ENCODE results near the gene HCN3. TPM values are rescaled to one million over a fixed set of nuclear protein-coding genes. Genes with fewer than 3 reads are reported as not detected.
"Not testable (repeated sequence)": the region's sequence is repeated elsewhere in the genome, so short reads cannot be mapped to it uniquely, and the experiment has no call there.

HCN3 gene
- total RNA-seq, 1 donor from 2014 or later, result 0.60 TPM

DNA sequence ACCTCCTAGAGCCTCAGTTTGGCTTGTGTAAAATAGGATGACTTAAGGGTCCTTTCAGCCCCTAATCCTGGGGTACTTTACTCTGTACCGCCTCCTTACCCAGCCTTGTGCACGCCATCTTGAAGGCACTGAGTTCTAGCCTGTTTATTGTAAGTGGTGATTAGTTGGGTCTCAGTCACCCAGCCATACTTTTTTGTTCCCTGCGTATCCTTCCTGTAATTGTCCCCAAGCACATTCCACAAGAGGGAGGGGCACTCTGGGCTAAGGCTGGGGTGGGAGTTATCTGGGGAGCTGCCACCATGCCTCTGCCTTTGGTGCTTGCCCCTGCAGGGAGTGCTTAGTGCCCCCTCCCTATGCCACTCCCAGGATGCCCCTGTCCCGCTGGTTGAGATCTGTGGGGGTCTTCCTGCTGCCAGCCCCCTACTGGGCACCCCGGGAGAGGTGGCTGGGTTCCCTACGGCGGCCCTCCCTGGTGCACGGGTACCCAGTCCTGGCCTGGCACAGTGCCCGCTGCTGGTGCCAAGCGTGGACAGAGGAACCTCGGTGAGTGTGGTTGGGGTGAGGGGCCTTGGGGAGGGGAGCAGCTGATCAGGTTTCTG is 32.3 kb downstream of the HCN3 start:
- peak; percentile 65 to 77 for DNase-seq (ENCODE audit: low read depth in 2 of 2)

GRCh38 chr1:155313261-155313660 is 36.0 kb downstream of the HCN3 start:
- DNase-seq (ENCODE audit: low read depth in 2 of 2), result no peak

DNA sequence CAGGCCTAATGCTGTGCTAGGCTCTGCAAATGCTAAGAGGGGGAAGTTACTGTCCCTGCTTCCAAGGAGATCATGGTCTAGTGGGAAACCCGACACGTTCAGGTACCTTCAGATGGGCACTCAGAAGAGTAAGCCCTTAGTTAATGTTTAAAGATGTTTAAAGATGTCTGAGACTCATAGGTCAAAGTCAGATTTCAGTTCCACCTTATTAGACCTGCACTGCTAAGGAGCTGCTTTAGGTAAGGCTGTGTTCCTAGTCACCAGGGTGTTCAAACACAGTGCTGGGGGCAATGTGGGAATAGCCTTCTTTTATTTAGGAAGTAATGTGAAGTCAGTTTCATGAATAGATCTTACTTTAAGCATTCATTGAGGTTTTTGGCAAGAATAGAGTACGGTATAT is 39.7 kb downstream of the HCN3 start:
- DNase-seq (ENCODE audit: low read depth in 2 of 2), result no peak

DNA sequence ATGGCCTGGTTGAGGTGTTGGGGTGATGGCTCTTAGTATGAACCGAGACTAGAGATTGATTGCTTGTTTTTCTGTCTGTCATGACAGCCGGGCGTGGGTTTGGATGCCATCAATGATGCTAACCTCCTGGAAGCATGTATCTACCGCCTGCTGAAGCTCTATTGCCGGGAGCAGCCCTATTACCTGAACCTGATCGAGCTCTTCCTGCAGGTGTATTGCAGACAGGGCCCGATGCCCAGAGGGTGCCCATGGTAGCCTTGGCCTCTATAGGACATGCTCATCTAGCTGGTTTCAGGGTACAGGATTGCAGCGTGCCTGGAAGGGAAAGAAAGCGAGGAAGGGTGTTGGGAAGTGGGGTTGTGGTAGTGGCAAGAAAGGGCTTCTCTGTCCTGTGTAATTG is 40.8 kb downstream of the HCN3 start:
- no peak for DNase-seq (ENCODE audit: low read depth in 2 of 2)

- DNase-seq (ENCODE audit: low read depth in 2 of 2), result no peak
Measured at GRCh38 chr1:155319536-155319935, 42.3 kb downstream of the HCN3 start.

DNA sequence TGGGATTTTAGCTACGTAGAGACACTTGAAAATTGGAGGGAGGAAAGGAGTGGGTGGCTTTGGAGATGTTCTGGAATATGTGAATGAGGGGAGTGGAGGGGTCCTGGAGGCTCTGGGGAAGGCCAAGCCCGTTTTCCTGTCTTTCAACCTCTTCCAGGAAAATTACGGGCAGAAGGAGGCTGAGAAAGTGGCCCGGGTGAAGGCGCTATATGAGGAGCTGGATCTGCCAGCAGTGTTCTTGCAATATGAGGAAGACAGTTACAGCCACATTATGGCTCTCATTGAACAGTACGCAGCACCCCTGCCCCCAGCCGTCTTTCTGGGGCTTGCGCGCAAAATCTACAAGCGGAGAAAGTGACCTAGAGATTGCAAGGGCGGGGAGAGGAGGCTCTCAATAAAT is 43.0 kb downstream of the HCN3 start:
- no peak for DNase-seq (ENCODE audit: low read depth in 2 of 2)

DNA sequence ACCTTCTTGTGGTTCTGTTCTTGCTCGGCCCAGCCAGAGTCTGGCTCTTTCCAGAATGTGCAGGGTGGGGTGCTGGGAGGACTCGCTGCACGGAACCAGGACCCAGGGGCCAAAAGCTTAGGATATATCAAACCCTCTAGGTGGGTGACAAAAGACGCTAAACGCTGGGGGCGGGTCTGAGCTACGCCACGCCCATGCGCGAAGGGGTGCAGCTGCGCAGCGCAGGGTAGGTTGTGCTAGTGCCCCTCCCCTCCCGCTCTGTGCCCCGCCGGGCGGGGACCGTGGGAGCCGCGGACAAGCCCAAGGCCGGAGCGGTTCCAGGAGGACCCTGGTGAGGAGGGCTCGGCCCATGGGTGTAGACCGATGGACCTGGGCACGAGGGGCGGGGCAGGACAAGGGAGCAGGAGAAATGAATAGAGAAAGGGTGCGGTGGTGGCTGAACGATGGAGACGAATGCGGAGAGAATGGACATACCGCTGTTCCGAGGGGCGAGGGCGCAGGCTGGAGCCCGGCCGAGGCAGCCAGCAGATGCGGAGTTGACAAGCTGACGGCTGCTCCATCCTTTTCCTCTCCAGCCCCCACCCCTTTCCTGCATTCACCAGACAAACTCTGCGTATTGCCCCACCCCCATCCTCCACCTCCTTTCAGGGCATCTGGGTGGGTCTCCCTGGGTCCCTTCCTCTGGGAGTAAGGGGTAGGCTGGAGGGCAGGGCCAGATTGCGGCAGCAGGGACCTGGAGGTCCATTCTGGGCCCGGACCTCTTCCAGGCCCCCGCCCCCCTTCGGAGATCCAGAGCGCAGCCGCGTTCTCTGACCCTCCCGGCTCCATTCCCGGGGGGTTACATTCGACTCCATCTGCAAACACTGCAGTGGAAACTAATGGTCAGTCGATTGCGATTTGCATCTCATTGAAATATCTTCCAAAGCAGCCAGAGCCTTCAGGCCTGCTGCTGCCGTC is 43.7 kb downstream of the HCN3 start, which contains the start of gene RUSC1:
TSS of gene RUSC1 (plus strand) at position 234 of the 957 bp plus-strand sequence. CDS start 880 bp downstream, outside the sequence.
- peak; percentile 74 to 79 for DNase-seq (ENCODE audit: low read depth in 2 of 2)

- DNase-seq (ENCODE audit: low read depth in 2 of 2), result peak in 1 of 2 donors; percentile 15
Measured at GRCh38 chr1:155321639-155322503, 44.6 kb downstream of the HCN3 start.

- peak; percentile 53 to 63 for DNase-seq (ENCODE audit: low read depth in 2 of 2)
Measured at GRCh38 chr1:155322571-155322952, 45.3 kb downstream of the HCN3 start.

DNA sequence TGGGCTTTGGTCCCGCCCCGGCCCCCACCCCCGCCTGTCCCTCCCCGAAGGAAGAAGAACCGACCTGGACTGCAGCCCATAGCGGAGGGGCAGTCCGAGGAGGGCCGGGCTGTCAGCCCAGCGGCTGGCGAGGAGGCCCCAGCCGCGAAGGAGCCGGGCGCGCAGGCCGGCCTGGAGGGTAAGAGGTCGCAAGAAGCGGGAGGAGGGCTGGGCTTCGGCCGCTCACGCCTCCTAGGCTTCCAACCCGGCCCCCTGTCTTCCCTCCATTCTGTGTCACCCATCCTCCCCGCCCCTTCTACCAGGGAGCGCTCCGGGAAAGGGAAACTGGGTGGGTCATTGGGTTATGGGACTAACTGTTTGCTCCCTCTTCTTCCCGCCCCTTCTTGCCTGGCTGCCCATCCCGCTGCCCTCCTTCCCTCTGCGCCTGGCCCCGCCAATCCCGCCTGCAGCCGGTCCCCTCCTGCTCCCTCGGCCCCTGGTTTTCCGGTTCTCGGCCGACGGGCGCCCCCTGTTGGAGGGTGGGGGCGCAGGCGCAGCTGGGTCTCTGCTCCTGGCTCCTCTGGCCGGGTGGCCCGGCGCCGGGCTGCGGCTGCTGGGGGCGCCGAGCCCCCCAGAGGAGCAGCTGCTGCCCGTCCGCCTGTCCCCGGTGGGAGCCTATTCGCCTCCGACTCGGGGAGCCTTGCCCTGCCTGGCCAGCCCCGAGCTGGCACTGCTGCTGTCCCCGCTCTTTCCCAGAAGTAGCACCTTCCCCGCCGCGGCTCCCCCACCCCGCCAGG is 45.9 kb downstream of the HCN3 start:
- peak; percentile 88 to 90 for DNase-seq (ENCODE audit: low read depth in 2 of 2)

DNA sequence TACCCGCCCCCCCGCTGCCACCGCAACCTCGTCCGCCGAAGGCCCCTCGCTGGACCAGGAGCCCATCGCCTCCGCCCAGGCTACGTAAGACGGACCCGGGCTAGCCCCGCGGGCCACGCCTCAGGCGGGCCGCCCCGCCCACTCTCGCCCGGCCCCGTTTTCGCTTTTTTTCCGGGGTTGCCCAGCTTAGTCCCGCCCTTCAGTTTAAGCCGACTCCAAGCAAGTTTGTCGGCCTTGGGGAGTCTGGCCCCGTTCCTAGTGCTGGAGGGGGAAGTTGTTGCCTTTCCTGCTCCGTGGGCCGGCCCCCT is 46.4 kb downstream of the HCN3 start:
- peak; percentile 80 to 92 for DNase-seq (ENCODE audit: low read depth in 2 of 2)

- DNase-seq (ENCODE audit: low read depth in 2 of 2), result peak; percentile 86 to 95
Measured at GRCh38 chr1:155324037-155324716, 46.9 kb downstream of the HCN3 start.

- peak; percentile 47 to 59 for DNase-seq (ENCODE audit: low read depth in 2 of 2)
Measured at GRCh38 chr1:155324717-155325602, 47.7 kb downstream of the HCN3 start.

DNA sequence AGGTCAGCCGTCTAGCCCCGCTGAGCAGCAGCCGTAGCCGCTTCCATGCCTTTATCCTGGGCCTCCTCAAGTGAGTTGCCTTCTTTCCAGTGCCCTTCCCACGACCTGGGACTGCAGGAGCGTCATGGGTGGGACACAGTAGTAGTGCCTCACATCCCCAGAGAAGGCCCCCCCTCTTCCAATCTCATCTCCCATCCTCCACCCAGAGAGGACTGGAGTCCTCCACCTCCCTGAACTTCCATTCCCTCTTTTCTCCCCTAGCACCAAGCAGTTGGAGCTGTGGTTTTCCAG is 48.3 kb downstream of the HCN3 start:
- DNase-seq (ENCODE audit: low read depth in 2 of 2), result peak in 1 of 2 donors; percentile 11

DNA sequence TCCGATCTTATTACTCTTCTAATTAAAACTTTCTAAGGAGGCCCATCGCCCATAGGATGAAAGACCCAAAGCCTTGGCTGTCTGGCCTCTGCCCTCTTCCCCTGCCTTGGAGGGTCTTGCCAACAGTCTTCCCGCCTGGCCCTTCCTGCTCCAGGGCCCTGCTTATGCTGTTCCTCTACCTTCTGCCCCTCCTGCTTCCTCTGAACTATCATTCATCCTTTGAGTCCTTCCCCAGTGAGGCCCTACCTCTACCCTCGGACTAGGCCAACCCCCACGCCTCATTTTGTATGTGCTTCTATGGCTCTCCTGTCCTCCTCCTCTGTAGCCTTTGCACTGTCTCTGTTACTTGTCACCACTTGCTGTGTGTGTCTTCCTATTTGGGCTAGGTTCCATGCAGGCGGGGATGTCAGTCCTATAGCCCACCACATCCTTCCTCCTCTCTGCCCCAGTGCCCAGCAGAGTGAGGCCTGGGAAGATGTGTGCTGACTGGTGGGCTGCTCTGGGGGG is 48.8 kb downstream of the HCN3 start:
- peak in 1 of 2 donors; percentile 12 for DNase-seq (ENCODE audit: low read depth in 2 of 2)

DNA sequence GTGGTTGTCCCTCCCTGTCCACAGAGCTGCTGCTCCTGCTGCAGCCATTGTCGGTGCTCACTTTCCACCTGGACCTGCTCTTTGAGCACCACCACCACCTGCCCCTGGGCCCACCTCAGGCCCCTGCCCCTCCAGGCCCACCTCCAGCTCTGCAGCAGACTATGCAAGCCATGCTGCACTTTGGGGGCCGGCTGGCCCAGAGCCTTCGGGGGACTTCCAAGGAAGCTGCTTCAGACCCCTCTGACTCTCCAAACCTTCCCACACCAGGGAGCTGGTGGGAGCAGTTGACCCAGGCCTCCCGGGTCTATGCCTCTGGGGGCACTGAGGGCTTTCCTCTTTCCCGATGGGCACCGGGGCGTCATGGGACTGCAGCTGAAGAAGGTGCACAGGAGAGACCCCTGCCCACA is 49.4 kb downstream of the HCN3 start:
- no peak for DNase-seq (ENCODE audit: low read depth in 2 of 2)

GRCh38 chr1:155327981-155328380 is 50.7 kb downstream of the HCN3 start:
- no peak for DNase-seq (ENCODE audit: low read depth in 2 of 2)

- DNase-seq (ENCODE audit: low read depth in 2 of 2), result not testable (repeated sequence)
Measured at GRCh38 chr1:155328856-155329255, 51.6 kb downstream of the HCN3 start.

DNA sequence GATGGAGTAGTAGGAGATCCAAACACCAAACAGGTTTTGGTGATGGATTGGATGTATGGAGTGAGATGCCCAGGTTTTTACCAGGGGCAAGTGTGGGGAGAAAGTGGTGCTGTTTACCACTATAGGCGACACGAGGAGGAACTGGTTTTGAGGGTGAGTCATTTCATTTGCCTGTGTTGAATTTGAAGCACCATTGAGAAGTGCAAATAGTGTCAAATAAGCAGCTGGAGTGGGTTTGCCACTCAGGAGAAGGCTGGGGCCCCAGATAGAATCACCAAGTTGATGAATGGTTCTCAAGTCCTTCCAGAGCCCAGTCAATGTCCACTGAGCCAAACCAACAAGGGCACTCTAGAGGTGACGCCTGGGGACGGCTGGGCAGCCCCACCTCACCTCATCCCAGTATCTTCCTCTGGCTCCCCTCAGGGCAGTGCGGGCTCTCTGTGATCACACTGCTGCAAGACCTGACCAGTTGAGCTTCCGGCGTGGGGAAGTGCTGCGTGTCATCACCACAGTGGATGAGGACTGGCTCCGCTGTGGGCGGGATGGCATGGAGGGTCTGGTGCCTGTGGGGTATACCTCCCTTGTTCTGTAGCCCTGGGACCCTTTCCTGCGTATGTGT is 52.8 kb downstream of the HCN3 start:
- DNase-seq (ENCODE audit: low read depth in 2 of 2), result no peak
